ENCODE data around the gene FAAP24.

GRCh38 chr19:32930567-32930966, 41.5 kb upstream of the FAAP24 start:
- TF ChIP-seq POLR2A (IDR thresholded peaks at IDR 0.05; ENCODE audit: low read length) = no peak
- TF ChIP-seq GATA1 (IDR thresholded peaks at IDR 0.05; ENCODE audit: low read depth, low read length) = no peak
